ENCODE measurements around the gene THSD7A.

THSD7A gene

GRCh38 chr7:11505471-11505985, 326.5 kb downstream of the THSD7A start:
- DNase-seq: no peak

DNA sequence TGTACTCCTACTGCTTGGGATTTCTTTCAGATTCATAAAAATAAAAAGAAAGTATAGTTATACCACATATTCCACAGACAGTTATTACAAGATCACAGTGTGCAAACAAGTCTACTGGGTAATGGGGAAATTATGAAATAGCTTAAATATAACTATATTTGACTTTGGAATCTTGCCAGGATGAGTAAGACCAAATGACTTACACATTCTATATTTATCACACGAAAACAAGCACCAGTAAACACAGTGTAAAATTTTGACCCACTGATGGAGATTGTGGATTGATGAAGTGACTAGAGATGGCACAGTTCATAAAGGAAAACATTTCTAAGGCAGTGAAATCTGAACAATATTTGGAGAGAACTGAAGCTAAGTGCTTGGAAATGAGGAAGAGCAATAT, 339.7 kb downstream of the THSD7A start:
- no peak for DNase-seq

DNA sequence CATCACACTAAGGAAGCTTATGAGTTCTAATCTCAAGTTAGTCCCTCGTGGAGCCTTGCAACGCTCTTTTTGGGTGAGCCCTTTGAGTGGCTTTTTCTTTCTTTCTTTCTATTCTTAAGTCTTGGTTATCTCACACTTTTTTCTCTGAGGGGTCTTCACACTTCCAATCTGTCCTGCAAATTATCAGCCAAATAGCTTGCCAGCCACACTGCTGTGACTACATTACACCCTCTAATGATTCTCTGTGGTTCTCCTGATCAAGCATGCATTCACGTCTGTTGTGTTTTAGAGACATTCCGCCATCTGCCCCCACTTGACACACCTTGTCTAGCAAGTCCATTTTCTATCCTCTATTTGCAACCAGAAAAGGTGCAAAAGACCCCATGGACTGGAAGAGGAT, 340.2 kb downstream of the THSD7A start:
- DNase-seq: no peak

- no peak for DNase-seq
Measured at GRCh38 chr7:11489280-11489679, 342.7 kb downstream of the THSD7A start.

GRCh38 chr7:11486271-11486670, 345.7 kb downstream of the THSD7A start:
- DNase-seq: no peak

DNA sequence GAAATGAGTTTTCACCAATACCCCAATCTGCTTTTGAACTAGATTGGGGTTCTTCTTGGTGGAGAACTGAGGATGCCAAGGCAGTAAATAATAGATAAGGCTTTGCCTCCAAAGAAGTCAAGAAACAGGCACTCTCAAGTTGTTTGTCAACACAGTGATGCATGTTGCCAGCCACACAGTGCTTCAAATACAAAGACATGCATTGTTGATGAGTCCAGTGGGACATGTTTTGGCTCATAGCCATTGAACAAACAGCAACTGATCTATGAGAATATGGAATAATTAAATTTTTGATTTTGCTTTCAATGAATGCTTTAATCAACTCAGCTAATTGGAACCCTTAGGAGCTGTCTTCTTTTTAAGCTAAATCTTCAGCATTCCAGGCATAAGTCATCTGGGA, 346.4 kb downstream of the THSD7A start:
- DNase-seq: no peak

DNA sequence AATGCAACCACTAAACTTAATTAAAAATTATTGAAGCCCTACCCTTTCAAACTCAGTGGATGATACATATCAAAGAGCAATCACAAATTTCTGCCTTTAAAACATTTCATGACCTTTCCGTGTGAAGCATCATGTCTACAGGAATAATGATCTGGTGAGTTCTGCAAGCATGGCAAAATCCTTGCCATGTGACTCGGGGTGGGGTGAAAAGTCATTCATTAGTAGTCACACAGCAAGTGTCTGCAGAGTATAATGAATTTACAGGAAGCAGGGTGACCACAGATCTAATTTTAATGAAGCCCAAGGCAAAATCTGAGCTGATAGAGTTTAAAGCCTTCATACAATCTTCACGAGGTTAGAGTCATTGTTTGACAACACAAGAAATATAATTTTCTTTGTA, 351.9 kb downstream of the THSD7A start:
- no peak for DNase-seq

GRCh38 chr7:11478882-11479281, 353.1 kb downstream of the THSD7A start:
- no peak for DNase-seq

GRCh38 chr7:11478426-11478825, 353.6 kb downstream of the THSD7A start:
- DNase-seq: no peak

DNA sequence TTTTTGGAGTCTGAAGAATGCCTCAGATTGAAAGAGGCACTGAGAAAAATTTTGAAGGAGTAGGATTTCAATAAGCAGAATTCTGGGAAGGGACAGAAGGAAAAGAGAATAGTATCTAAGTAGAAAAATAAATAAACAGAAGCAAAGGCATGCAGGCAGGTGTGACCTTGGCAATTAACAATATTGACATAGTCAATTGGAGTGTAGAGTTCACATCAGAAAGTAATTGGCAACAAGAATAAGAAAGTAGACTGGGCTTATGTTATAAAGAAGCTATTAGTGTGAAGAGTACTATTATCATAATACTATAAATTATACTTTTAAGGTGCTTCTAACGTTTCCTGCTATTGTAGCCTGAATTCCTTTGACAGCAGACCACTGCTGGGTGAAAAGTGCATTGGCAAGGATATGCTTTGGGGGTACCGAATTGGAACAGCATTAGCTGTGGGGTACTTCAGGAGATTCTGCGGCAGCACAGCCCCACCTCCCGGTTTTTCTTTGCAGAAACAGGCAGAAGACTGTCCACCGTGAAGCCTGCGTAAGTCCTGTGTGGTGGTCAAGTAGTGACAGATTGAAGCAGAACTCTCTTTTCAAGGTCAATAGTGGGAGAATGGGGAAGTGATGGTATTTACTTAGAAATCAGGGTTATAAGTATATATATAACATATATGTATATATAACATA, 357.0 kb downstream of the THSD7A start:
- DNase-seq: no peak

GRCh38 chr7:11473807-11474424, 358.1 kb downstream of the THSD7A start:
- no peak for DNase-seq

- no peak for DNase-seq
Measured at GRCh38 chr7:11473220-11473619, 358.8 kb downstream of the THSD7A start.

DNA sequence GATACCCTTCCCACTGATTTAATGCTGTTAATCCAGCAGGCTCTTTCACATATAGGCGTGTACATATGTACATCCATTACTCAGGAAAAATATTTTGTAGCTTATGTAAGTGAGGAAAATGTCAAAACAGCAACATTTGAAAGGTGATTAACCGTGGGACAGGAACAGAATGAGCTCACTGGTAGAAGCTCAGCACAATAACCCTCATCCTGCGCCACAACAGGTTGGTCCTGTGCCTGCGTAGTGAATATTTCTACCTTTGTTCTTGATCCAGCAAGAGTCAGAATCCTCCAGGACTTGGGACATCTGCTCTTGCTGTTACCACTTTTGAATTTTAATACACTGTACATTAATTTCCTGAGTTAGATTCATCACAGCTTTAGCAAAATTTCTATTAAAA, 359.4 kb downstream of the THSD7A start:
- no peak for DNase-seq

DNA sequence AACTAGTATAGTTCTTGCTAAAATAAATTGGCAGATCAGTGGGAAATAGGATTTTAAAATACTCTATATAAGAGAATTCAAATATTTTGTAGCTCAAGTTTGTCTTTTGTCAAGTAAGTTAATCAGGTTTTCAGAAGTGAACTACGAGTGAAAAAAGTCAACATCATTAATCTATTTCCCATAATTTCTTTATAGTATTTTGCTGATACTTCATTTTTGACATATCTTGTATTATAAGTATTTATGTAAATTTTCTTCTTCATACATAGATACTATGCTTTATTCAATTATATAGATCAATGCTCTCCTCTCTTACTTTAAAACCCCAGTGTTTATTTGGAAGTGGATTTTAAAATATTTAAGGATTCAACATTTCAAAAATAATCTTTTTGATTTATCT, 360.7 kb downstream of the THSD7A start:
- no peak for DNase-seq

GRCh38 chr7:11469028-11469745, 362.8 kb downstream of the THSD7A start:
- no peak for DNase-seq

GRCh38 chr7:11466517-11467105, 365.4 kb downstream of the THSD7A start:
- DNase-seq: no peak

GRCh38 chr7:11464624-11465023, 367.4 kb downstream of the THSD7A start:
- DNase-seq: no peak

DNA sequence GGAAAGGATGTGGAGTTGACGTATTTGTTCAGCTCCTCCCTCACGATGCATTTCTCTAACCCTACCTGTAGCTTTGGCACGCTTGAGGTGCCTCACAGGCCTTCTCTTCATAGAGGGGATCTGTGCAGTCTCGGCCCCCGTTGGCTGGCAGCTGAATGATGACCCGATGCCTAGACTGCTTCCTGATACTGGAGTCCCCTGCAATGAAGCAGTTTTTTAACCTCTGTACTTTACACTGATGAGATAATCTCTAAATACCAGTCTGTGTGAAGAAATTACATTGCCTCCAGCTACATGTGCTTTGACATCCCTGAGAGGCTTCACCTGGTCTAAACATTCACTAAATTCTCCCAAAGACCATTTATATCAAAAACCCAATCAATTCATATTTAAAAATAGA, 370.1 kb downstream of the THSD7A start:
- no peak for DNase-seq

DNA sequence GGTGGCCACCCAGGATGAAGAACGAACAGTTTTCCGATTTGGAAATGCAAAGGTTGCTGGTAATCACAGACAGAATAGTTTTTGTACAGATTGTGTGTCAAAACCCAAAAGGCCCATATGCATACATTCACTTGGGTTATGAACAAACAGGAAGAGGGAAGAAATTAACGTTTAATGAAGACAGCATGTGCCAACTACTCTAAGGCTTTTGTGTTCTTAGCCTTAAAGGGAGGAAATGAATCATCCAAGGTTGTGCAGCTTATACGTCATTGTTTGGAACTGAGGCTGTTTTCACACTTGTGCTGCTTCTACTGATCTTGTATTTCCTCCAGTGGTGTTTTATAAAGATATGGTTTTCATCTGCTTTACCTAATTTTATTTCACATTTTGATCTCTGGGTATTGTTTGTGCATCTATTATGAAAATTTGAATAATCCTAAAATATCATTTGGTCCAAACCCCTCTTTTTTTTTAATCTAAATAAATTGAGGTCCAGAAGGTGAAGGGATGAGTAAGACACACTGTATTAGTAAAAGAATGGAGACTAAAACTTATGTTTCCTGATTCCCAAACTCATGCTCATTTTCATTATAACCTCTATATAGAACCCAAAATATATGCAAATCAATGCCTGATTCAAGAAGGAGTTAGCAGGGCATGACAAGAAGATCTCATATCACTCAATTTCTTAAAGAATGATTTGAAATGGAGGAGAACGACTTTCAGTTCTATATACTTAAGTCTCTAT, 373.1 kb downstream of the THSD7A start:
- no peak for DNase-seq

- DNase-seq: no peak
Measured at GRCh38 chr7:11457419-11457818, 374.6 kb downstream of the THSD7A start.

DNA sequence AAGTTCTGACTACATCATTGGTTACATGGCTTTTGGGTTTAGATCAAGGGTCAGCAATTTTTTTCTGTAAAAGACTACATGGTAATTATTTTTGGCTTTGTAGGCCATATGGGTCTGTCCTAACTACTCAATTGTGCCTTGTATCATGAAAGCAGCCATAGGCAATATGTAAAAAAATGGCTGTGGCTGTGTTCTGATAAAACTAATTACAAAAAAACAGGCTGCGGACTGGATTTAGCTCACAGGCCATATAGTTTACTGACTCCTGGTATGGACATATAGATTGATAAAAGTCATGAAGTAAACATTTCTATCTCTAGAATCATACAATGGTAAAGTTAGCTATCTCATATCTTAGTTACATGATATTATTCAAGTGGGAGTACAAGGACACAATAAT, 375.4 kb downstream of the THSD7A start:
- no peak for DNase-seq

GRCh38 chr7:11452476-11452875, 379.5 kb downstream of the THSD7A start:
- no peak for DNase-seq

GRCh38 chr7:11450281-11450680, 381.7 kb downstream of the THSD7A start:
- DNase-seq: no peak

All from CD4-positive, alpha-beta T cell treated with Interleukin-4 for 1 hour (primary cell).